Central memory CD4-positive, alpha-beta T cell (primary cell): ENCODE data around the gene RUVBL2.
"Not testable (repeated sequence)": the region's sequence is repeated elsewhere in the genome, so short reads cannot be mapped to it uniquely, and the experiment has no call there.

ENCODE experiments used
- DNase-seq: peaks from one replicate; pipeline ENCODE4 v3.0.0; 2022

The RUVBL2 gene

DNA sequence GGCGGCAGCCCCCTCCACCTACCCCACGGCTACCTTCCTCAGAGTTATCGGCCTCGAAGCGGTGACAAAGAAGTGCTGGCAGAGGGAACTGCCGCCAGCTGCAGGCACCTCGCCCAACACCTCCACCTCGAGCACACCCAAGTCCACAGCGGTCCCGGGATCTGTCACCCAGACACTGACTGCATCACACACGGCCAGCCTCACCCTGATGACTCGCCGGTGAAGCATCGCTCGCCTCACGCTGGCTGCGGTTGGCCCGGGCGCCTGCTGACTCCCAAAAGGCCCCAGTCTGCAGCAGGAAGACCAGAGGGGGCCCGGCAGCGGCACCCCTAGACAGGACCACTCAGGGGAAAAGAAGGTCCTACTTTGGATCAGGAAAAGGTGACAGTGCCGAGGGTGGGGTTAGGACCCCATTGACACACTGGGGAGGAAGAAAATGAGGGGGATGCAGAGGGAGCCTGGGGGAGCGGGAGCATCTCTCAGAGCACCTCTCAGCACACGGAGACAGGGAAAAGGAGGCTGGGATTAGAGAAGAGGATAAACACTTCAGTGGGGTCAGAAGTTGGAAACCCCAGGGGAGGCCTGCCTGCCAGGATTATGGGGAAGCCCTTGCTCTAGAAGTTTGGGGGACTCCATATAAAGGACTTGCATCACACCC is 56.8 kb downstream of the RUVBL2 start:
- DNase-seq = not testable (repeated sequence)

GRCh38 chr19:49056101-49056901 is 62.6 kb downstream of the RUVBL2 start:
- peak; percentile 48 for DNase-seq

- not testable (repeated sequence) for DNase-seq
Measured at GRCh38 chr19:49056902-49057596, 63.4 kb downstream of the RUVBL2 start.

GRCh38 chr19:49057636-49058234 is 64.0 kb downstream of the RUVBL2 start, which contains the start of gene CGB7:
CGB7 (minus strand) TSS chr19:49057749; CDS start chr19:49055375, 2,374 bp downstream.
- DNase-seq = peak; percentile 14

DNA sequence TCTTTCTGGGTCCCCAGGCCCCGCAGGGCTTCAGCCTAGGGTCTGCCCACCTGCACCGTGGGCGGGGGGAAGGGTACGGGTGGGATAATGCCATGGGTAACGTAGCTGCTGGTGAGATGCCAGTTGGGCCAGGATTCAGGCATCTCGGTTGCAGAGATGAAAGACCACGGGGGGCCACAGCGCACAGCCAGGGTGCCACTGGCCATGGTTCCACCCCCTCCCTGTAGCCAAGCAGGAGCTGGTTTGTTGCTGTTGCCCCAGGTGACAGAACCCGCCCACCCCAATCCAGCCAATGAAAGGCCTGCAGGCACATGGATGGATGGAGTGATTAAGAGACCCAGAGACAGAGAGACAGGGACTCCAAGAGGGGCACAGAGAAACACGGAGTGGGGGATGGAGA is 64.9 kb downstream of the RUVBL2 start:
- no peak for DNase-seq

- no peak for DNase-seq
Measured at GRCh38 chr19:49059053-49059452, 65.4 kb downstream of the RUVBL2 start.

DNA sequence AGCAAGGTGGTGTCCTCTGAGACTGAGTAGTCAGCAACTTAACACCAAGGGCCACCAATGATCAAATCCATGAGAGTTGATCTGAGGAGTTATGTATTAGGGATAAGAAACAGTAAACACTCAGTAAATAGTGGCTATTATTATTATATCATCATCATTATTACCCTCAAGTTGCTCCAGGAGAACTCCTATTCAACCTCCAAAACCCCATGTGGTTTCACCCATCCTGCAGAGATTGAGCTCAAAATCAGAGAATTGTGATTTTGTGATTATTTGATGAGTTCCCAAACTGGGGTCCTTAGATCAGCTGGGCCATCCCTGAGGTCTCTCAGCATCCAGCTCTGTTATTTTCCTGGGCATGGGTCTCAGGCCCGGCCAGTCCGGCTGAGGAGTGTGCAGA is 67.3 kb downstream of the RUVBL2 start:
- no peak for DNase-seq

- no peak for DNase-seq
Measured at GRCh38 chr19:49061445-49061844, 67.8 kb downstream of the RUVBL2 start.

- no peak for DNase-seq
Measured at GRCh38 chr19:49064029-49064629, 70.4 kb downstream of the RUVBL2 start.

GRCh38 chr19:49064768-49065611 is 71.3 kb downstream of the RUVBL2 start, which contains the start of gene NTF4:
NTF4 (minus strand) TSS chr19:49064818; CDS start chr19:49061997, 2,821 bp downstream.
- DNase-seq = no peak
